Measurements from ENCODE around the gene NUCB2.

GRCh38 chr11:17230867-17231851 is 45.4 kb upstream of the NUCB2 start:
- TF ChIP-seq, protein P1, sequence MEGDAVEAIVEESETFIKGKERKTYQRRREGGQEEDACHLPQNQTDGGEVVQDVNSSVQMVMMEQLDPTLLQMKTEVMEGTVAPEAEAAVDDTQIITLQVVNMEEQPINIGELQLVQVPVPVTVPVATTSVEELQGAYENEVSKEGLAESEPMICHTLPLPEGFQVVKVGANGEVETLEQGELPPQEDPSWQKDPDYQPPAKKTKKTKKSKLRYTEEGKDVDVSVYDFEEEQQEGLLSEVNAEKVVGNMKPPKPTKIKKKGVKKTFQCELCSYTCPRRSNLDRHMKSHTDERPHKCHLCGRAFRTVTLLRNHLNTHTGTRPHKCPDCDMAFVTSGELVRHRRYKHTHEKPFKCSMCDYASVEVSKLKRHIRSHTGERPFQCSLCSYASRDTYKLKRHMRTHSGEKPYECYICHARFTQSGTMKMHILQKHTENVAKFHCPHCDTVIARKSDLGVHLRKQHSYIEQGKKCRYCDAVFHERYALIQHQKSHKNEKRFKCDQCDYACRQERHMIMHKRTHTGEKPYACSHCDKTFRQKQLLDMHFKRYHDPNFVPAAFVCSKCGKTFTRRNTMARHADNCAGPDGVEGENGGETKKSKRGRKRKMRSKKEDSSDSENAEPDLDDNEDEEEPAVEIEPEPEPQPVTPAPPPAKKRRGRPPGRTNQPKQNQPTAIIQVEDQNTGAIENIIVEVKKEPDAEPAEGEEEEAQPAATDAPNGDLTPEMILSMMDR (IDR thresholded peaks at IDR 0.05; ENCODE audit: extremely low read depth in 1 of 2, insufficient read depth in 1 of 2, low read depth in 1 of 2, low read length in 2 of 2) = no peak
- TF ChIP-seq POLR2A (IDR thresholded peaks at IDR 0.05; ENCODE audit: low read depth, low read length) (no peak), POLR2AphosphoS5 (IDR thresholded peaks at IDR 0.05; ENCODE audit: insufficient read depth, low read depth, low read length) (no peak), MYC (IDR thresholded peaks at IDR 0.05; ENCODE audit: low read depth, low read length) (no peak), JUN (IDR thresholded peaks at IDR 0.05; ENCODE audit: borderline replicate concordance, insufficient read depth, insufficient read length, low read depth) (no peak), FOS (IDR thresholded peaks at IDR 0.05; ENCODE audit: borderline replicate concordance, insufficient read depth, low read length) (no peak), EZH2 (IDR thresholded peaks at IDR 0.05; ENCODE audit: borderline replicate concordance, low read depth, low read length, severe bottlenecking) (no peak), MAX (IDR thresholded peaks at IDR 0.05; ENCODE audit: insufficient read depth, insufficient read length) (no peak), GATA2 (IDR thresholded peaks at IDR 0.05; ENCODE audit: insufficient read depth, insufficient read length, low read depth, low read length) (no peak)
